HG03025 (cell line): Measurements from ENCODE around the gene RS1.

Experiments
- ATAC-seq: cut with Tn5 transposase; IDR thresholded peaks from one replicate; pipeline ENCODE4 v1.9.1; 2021; ENCODE audit warnings: mild to moderate bottlenecking, moderate library complexity; ENCODE audit not compliant: unreplicated experiment, low FRiP score

The RS1 gene

DNA sequence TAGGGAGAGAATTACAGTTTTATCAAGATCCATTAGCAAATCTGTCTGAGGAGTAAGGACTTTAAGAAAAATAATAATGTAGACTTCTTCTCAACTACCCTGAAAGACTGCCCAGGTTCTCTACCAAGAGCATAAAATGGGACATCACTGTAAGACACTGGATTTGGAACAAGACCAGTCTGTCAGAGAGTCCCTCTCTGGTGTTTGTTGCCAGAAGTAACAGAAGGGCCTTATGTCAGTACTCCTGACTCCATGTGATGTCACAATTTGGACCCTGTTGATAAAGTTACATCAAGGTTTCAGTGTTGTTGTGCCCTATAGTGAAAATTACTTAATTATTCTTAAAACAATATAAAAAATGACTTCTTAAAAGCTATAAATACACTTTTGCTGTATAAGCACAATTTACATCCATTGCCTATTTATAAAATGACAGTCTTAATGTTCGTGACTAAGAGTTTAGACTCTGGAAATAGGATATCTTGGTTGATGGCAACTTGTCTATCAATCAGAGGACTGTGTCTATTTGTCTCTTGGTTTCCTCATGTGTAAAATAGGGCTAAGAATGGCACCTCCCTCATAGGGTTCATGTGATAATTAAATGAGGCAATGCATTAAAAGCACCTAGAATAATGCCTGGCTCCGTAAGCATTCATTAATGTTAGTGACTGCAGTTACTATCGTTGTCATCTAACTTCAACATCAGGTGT lies 57.8 kb downstream of the RS1 start:
- no peak for ATAC-seq

DNA sequence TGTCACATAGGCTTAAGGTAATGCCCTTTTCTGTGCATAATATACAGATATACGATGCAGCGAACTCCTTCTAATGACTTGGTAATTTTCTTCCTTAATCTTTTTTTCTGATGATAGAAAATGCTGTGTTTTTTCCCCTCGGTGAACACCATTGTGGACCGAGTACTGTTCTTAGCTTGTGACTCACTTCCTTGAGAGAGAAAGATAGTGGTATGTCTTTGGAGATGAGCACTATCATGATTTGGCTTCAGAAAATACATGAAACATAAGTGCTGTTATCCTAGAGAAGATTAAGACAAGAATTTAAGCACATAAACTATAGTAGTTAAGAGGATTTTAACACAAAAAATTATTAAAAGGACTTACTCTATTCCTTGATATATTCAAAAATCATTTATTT lies 63.9 kb downstream of the RS1 start:
- ATAC-seq, result no peak

DNA sequence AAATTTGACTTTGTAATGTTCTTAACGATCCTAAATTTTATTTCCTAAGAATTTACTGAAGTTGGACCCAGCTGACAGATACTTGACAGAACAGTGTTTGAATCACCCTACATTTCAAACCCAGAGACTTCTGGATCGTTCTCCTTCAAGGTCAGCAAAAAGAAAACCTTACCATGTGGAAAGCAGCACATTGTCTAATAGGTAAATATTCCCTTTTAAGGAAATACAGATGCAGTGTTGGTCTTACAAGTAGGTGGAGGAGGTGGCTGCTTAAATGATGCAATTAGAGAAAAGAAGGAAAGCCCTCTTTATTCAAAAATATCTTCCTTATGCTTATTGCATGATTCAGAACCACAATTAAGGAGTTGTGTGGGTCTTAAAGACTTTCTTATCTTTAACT lies 73.5 kb downstream of the RS1 start:
- no peak for ATAC-seq

DNA sequence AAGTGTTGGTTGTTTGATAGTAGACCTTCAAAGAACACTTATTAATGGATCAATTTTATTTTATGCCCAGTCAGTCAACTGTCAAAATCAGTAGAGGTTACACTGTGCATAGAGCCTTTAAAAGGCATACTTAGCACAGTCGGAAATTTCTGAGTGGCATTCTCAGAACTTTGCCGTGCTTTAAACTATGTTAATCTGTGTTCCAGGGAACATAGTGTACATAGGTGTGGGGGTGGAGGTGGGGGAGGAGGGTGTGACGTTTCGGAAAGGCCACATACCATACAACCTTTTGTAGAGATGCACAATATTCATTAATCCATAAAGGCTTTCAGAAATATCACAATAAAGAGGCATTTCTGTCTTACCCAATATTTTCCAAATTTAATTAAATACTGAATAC lies 75.8 kb downstream of the RS1 start:
- ATAC-seq, result no peak

DNA sequence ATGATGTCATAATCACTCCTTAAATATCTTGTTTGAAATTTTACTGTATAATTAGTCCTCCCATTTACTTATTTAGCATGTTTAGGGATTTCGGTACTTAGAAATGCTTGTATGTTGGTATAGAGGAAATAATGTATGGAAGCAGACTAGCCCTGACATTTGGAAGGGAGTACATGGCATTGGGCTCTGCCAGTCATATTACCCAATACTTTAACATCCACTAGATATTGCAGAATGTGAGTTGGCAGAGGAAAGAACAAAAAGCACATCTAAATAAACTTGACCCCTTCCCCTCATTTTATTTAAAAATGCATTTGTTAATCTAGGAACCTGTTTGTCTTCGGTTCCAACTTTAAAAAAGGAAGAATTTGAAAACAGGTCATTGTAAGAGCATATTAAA lies 77.8 kb downstream of the RS1 start:
- no peak for ATAC-seq

DNA sequence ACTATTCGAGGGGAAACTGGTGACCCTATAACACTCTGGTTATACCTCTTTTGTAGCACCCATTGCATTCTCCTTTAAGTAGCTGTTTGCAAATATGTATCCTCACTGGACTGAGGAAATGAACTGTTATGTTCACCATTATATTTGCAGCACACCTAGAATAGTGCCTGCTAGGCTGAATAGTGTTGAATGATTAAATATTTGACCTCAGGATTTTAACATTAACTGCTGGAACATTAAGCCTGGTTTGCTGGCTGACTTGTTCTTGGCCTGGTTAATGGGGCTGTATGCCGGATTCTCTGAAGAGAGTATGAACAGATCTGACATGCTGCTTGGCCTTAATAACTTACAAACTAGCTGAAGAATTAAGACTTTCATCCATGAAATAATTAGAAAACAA lies 80.1 kb downstream of the RS1 start:
- ATAC-seq, result no peak
